A673 (cell line): Measurements from ENCODE around the gene TCEAL8. TPM values are rescaled to one million over a fixed set of nuclear protein-coding genes. Genes with fewer than 3 reads are reported as not detected.
A peak's percentile ranks its signal among the peaks of the same experiment; 100 is the strongest.

Experiments used
- BruUV-seq: library from RNA; stranded (reverse); fragments of 400-500 nt; replicated peaks from 2 replicates; lab custom pipeline; 2021; lab: Mats Ljungman, UMichigan
- CTCF ChIA-PET: fragments of 300-600 bp; sonication (Branson Sonifier 250); formaldehyde crosslinking; loops from one replicate; lab custom pipeline; 2022; ENCODE audit warnings: antibody characterized with exemption; lab: Charles Lee
- POLR2A ChIA-PET: fragments of 300-600 bp; sonication (Branson Sonifier 250); formaldehyde crosslinking; loops from one replicate; lab custom pipeline; 2022; ENCODE audit warnings: antibody characterized with exemption; ENCODE audit not compliant: low non-redundant PET; lab: Charles Lee
- DNase-seq: peaks from one replicate; pipeline ENCODE4 v3.0.0-alpha.2; 2015; ENCODE audit warnings: low spot score
- H3K27ac ChIP-seq: fragments of 200-600 bp; sonication (generic); 2 replicates; pipeline ENCODE4 v1.5.1; 2016; ENCODE audit warnings: mixed run types, low read depth, mild to moderate bottlenecking, mixed read lengths, antibody characterized with exemption, low read length; ENCODE audit not compliant: poor library complexity, severe bottlenecking
- H3K27me3 ChIP-seq: fragments of 200-600 bp; sonication (generic); replicated peaks from 2 replicates; pipeline ENCODE4 v1.6.1; 2017; ENCODE audit warnings: mixed run types, low read depth, mild to moderate bottlenecking, mixed read lengths, antibody characterized with exemption, low read length; ENCODE audit not compliant: insufficient read depth, poor library complexity
- H3K36me3 ChIP-seq: fragments of 200-600 bp; sonication (generic); 2 replicates; pipeline ENCODE4 v1.6.1; 2016; ENCODE audit warnings: mixed run types, mild to moderate bottlenecking, mixed read lengths, antibody characterized with exemption, low read length; ENCODE audit not compliant: insufficient read depth, poor library complexity, severe bottlenecking
- H3K4me1 ChIP-seq: fragments of 200-600 bp; sonication (generic); 2 replicates; pipeline ENCODE4 v1.6.1; 2017; ENCODE audit warnings: mixed run types, mild to moderate bottlenecking, mixed read lengths, antibody characterized with exemption, low read length; ENCODE audit not compliant: insufficient read depth, poor library complexity, severe bottlenecking
- H3K4me3 ChIP-seq: fragments of 200-600 bp; sonication (generic); 2 replicates; pipeline ENCODE4 v1.5.1; 2016; ENCODE audit warnings: low read depth, mixed run types, mild to moderate bottlenecking, mixed read lengths, low read length; ENCODE audit not compliant: poor library complexity, severe bottlenecking
- H3K9me3 ChIP-seq: fragments of 200-600 bp; sonication (generic); 2 replicates; pipeline ENCODE4 v1.6.1; 2016; ENCODE audit warnings: mixed run types, low read depth, mild to moderate bottlenecking, mixed read lengths, antibody characterized with exemption, low read length; ENCODE audit not compliant: poor library complexity, severe bottlenecking
- CTCF ChIP-seq: fragments of 300-800, 200-600 bp; sonication (generic); conservative IDR thresholded peaks from 2 replicates; pipeline ENCODE4 v1.5.1; 2017; ENCODE audit warnings: low read depth, mild to moderate bottlenecking, antibody characterized with exemption, low read length, moderate library complexity, mixed read lengths
- EZH2 ChIP-seq: fragments of 200-600 bp; sonication (generic); IDR thresholded peaks from 2 replicates; pipeline ENCODE4 v1.6.1; 2017; ENCODE audit warnings: borderline replicate concordance, low read depth, mild to moderate bottlenecking, mixed read lengths, antibody characterized with exemption, low read length; ENCODE audit not compliant: poor library complexity, severe bottlenecking
- intact Hi-C: fragments of 100-400 bp; cut with micrococcal nuclease; formaldehyde crosslinking; loops from one replicate; pipeline ENCODE4 v1.10.0; 2022; ENCODE audit not compliant: unreplicated experiment
- total RNA-seq: library from RNA; stranded (reverse); gene quantifications from 2 replicates; pipeline ENCODE4 v1.2.3, GENCODE V29; 2021

TCEAL8 gene
- total RNA-seq, 1 experiment from 2014 or later, result 66.2 TPM

- POLR2A ChIA-PET, result no interaction called here
- no TSS peak for BruUV-seq
- peak; percentile 57 for DNase-seq
- Histone ChIP-seq H3K36me3 (peaks cover 14% of the 10 kb centered on the region), H3K4me1 (no peaks in the 10 kb centered on the region), H3K4me3 (peak overlapping the region; percentile 71), H3K9me3 (no peaks in the 10 kb centered on the region), H3K27me3 (no peaks in the 10 kb centered on the region), H3K27ac (peak overlapping the region; percentile 88)
- intact Hi-C loops, result no loop called here
- no peak for TF ChIP-seq CTCF
- TF ChIP-seq EZH2, result no peak
- CTCF ChIA-PET, result no interaction called here
Measured at GRCh38 chrX:103215425-103215991, 39.4 kb downstream of the TCEAL8 start.

- intact Hi-C loops, result loop anchor here (5.0 kb wide), 1 partner anchor 247 kb away; no protein-coding TSS in a partner anchor
- DNase-seq, result peak; percentile 85
- Histone ChIP-seq H3K36me3 (peaks cover 14% of the 10 kb centered on the region), H3K4me1 (no peaks in the 10 kb centered on the region), H3K27me3 (no peaks in the 10 kb centered on the region), H3K27ac (peak within 1 kb of the TSS; percentile 88), H3K4me3 (peak within 1 kb of the TSS; percentile 71), H3K9me3 (no peaks in the 10 kb centered on the region)
- no TSS peak for BruUV-seq
- ChIA-PET CTCF (no interaction called here), POLR2A (no interaction called here)
- TF ChIP-seq CTCF, result no peak
- TF ChIP-seq EZH2, result no peak
Measured at GRCh38 chrX:103214870-103215424, 40.0 kb downstream of the TCEAL8 start, which contains the start of gene BEX4. Gene BEX4 (plus strand): TSS chrX:103215108. CDS start chrX:103216154, 1,046 bp downstream.

DNA sequence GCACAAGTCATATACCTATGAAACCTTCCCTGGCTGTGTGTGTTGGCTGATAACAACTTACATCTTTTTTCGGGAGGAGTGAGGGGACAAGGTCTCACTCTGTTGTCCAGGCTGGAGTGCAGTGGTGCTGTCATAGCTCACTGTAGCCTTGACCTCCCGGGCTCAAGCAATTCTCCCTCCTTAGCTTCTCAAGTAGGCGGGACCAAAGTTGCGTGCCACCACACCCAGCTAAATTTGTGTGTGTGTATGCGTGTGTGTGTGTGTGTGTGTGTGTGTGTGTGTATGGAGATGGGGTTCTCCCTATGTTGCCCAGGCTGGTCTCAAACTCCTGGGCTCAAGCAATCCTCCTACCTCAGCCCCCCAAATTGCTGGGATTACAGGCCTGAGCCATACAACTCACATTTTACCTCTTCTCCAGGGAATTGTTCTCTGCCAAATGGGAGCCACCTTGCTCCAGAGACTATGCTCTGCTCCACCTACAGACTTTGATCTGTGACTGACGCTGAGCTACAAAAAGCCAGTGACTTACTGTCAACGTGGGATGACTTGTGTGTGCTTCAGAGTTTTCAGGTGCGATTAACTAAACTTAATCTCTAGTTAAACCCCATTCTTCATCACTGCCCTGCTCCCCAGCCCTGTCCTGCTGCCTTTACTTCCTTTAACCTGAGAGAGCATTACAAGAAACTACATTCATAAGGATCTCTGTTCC is 42.1 kb downstream of the TCEAL8 start:
- DNase-seq, result no peak
- CTCF ChIA-PET, result no interaction called here
- POLR2A ChIA-PET, result no interaction called here
- H3K4me3 ChIP-seq, result no peak overlapping the region
- H3K9me3 ChIP-seq, result no peaks in the 10 kb centered on the region
- intact Hi-C loops, result loop anchor here (5.0 kb wide), 1 partner anchor 249 kb away; no protein-coding TSS in a partner anchor
- BruUV-seq, result no TSS peak
- H3K27me3 ChIP-seq, result no peaks in the 10 kb centered on the region
- peaks cover 14% of the 10 kb centered on the region for H3K36me3 ChIP-seq
- no peak overlapping the region for H3K27ac ChIP-seq
- no peak for TF ChIP-seq EZH2
- no peak for TF ChIP-seq CTCF
- no peaks in the 10 kb centered on the region for H3K4me1 ChIP-seq
